ENCODE results near the gene DCAF11. TPM values are rescaled to one million over a fixed set of nuclear protein-coding genes. Genes with fewer than 3 reads are reported as not detected.

DCAF11 gene
- total RNA-seq, 2 experiments from 2014 or later: 106 to 116 TPM

DNA sequence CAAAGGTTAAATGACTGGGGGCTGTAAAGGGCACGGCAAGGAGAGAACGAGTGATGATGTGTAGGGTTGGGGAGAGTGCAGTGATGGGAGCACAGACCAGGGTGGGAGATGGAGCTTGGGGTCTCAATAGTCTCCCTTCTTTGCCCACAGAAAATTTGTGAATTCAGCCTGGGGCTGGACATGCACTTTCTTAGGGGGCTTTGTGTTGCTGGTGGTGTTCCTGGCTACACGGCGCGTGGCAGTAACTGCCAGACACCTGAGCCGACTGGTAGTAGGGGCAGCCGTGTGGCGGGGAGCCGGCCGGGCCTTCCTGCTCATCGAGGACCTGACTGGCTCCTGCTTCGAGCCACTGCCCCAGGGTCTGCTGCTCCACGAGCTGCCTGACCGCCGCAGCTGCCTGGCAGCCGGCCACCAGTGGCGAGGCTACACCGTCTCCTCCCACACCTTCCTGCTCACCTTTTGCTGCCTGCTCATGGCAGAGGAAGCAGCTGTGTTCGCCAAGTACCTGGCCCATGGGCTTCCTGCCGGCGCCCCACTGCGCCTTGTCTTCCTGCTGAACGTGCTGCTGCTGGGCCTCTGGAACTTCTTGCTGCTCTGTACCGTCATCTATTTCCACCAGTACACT, 17.6 kb downstream of the DCAF11 start:
- POLR2A ChIA-PET: no interaction called here
- H3K9me3 Mint-ChIP-seq: no peaks in the 10 kb centered on the region

GRCh38 chr14:24132976-24133375, 18.4 kb downstream of the DCAF11 start:
- peak overlapping the region; percentile 85 for H3K27ac Mint-ChIP-seq
- CTCF ChIA-PET: interaction anchor here (0.7 to 2.4 kb wide), 3 partner anchors 8 to 25 kb away, joined by 3 to 7 read pairs (median 3); partner anchors contain the start of genes DCAF11, EMC9 and NRL
- peaks cover 39% of the 10 kb centered on the region for H3K4me1 Mint-ChIP-seq
- POLR2A ChIA-PET: interaction anchor here (0.7 kb wide), 1 partner anchor 577 kb away, joined by 8 read pairs; the partner anchor contains the start of gene THTPA
- no peak overlapping the region for H3K4me3 Mint-ChIP-seq
- no peak for DNase-seq
- H3K27me3 Mint-ChIP-seq: no peaks in the 10 kb centered on the region
- no peaks in the 10 kb centered on the region for H3K9me3 Mint-ChIP-seq
- peaks cover 13% of the 10 kb centered on the region for H3K36me3 Mint-ChIP-seq (ENCODE audit: low read depth)

More for the DNA sequence above, 17.6 kb downstream of the DCAF11 start:
- CTCF ChIA-PET: interaction anchor here (0.8 to 2.4 kb wide), 6 partner anchors 9 to 42 kb away, joined by 3 to 7 read pairs (median 4); partner anchors contain the start of genes DCAF11, EMC9, IRF9 and NRL
- no peak overlapping the region for H3K4me3 Mint-ChIP-seq
- H3K36me3 Mint-ChIP-seq (ENCODE audit: low read depth): peaks cover 8% of the 10 kb centered on the region
- peak overlapping the region; percentile 85 for H3K27ac Mint-ChIP-seq
- H3K4me1 Mint-ChIP-seq: peaks cover 34% of the 10 kb centered on the region
- no peaks in the 10 kb centered on the region for H3K27me3 Mint-ChIP-seq
- DNase-seq: no peak

GRCh38 chr14:24133735-24134134, 19.2 kb downstream of the DCAF11 start:
- Mint-ChIP-seq H3K36me3 (ENCODE audit: low read depth) (peaks cover 21% of the 10 kb centered on the region), H3K9me3 (no peaks in the 10 kb centered on the region), H3K27ac (no peak overlapping the region), H3K4me1 (peaks cover 46% of the 10 kb centered on the region), H3K4me3 (no peak overlapping the region), H3K27me3 (no peaks in the 10 kb centered on the region)
- CTCF ChIA-PET: interaction anchor here (0.6 to 2.4 kb wide), 7 partner anchors 15 to 772 kb away, joined by 3 to 7 read pairs (median 3); partner anchors contain the start of genes DCAF11, IPO4 and NRL
- POLR2A ChIA-PET: interaction anchor here (0.7 kb wide), 1 partner anchor 578 kb away, joined by 8 read pairs; the partner anchor contains the start of gene THTPA
- no peak for DNase-seq

GRCh38 chr14:24135584-24135833, 20.9 kb downstream of the DCAF11 start:
- H3K36me3 Mint-ChIP-seq (ENCODE audit: low read depth): peaks cover 37% of the 10 kb centered on the region
- ChIA-PET POLR2A (interaction anchor here (0.8 to 1.2 kb wide), 4 partner anchors 11 to 43 kb away, joined by 3 to 7 read pairs (median 4); partner anchors contain the start of genes DCAF11, NRL, PSME2 and RNF31), CTCF (interaction anchor here (0.7 to 7.6 kb wide), 10 partner anchors 10 to 296 kb away, joined by 3 to 62 read pairs (median 3); partner anchors contain the start of genes DCAF11, IRF9, NRL and PSME2)
- H3K27me3 Mint-ChIP-seq: no peaks in the 10 kb centered on the region
- H3K27ac Mint-ChIP-seq: peak overlapping the region; percentile 91
- no peaks in the 10 kb centered on the region for H3K9me3 Mint-ChIP-seq
- H3K4me1 Mint-ChIP-seq: peaks cover 58% of the 10 kb centered on the region
- H3K4me3 Mint-ChIP-seq: peak overlapping the region; percentile 84
- DNase-seq: no peak

DNA sequence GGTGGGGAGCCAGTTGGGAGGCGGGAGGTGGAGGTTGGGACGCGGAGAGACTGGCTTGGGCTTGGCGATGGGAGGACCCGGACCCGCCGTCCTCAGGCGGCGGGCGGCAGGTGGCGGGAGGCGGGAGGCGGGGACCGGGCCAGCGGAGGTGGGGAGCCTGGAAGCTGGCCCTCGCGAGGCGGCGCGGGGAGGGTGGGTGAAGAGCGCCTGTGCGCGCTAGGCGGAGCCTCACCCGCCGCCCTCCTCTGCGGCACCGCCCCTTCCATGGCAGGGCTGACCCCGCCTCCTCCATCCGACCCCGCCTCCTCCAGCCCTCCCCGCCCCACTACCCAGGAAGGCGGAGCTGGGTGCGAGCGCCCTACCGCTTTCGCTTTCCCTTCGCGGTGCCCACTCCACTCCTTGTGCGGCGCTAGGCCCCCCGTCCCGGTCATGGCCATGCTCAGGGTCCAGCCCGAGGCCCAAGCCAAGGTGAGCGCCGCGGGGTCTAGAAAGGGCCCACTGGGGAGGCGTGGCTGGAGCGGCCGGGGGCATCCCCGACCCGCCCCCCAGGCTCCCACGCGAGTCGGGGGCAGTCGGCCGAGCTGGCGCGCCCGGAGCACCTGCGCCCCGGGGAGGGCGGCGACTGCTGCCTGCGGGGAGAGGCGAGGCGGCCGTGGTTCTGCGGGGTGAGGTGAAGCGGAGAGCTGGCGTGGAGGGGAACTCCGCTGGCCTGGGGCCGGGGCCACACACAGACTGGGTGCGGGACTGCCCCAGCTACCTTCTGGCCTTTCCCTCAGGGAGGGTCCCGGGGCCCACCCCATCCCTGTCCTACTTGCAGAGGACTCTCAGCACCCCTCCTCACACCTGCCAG, 21.5 kb downstream of the DCAF11 start, which contains the start of gene PSME1:
Gene PSME1, plus strand, starts transcription at position 361 of the 850 bp plus-strand sequence. Its CDS starts 69 bp downstream, at position 430.
- H3K9me3 Mint-ChIP-seq: no peaks in the 10 kb centered on the region
- peaks cover 40% of the 10 kb centered on the region for H3K36me3 Mint-ChIP-seq (ENCODE audit: low read depth)
- H3K27me3 Mint-ChIP-seq: no peaks in the 10 kb centered on the region
- peak within 1 kb of the TSS; percentile 94 for H3K4me3 Mint-ChIP-seq
- H3K4me1 Mint-ChIP-seq: peaks cover 56% of the 10 kb centered on the region
- peak; percentile 93 for DNase-seq
- peak within 1 kb of the TSS; percentile 93 for H3K27ac Mint-ChIP-seq
- ChIA-PET CTCF (interaction anchor here (0.7 to 7.6 kb wide), 12 partner anchors 10 to 296 kb away, joined by 3 to 62 read pairs (median 3); partner anchors contain the start of genes DCAF11, IRF9, NRL and PSME2), POLR2A (interaction anchor here (0.8 to 1.7 kb wide), 5 partner anchors 11 to 44 kb away, joined by 3 to 7 read pairs (median 5); partner anchors contain the start of genes DCAF11, IRF9, NRL and PSME2)

DNA sequence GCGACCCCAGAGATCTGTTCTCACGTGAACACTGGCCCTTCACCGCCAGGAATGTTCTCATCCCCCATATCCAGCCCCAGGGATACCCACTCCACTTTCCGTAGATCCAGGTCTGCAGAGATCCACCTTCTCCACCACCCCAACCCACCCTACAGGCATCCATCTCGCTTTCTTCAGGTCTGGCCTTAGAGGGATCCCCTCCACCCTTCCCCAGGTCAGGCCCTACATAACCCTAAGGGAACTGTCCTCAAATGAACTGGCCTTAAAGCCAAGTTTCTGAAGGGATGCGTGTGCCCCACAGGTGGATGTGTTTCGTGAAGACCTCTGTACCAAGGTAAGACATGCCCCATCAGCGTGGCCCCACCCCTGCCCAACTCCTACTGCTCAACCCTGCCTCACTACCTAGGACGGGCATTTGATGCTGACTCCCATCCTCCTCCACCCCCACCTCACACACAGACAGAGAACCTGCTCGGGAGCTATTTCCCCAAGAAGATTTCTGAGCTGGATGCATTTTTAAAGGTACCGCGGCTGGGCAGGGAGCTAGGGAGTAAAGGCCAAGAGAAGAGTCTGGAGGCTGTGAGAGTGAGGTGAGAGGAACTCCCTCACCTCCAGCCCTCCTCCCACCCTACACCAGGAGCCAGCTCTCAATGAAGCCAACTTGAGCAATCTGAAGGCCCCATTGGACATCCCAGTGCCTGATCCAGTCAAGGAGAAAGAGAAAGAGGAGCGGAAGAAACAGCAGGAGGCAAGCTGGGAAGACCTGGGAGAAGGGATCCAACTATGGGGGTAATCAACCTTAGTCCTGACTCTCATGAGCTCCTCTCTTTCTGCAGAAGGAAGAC, 22.3 kb downstream of the DCAF11 start:
- Mint-ChIP-seq H3K9me3 (no peaks in the 10 kb centered on the region), H3K27me3 (no peaks in the 10 kb centered on the region), H3K4me3 (peak overlapping the region; percentile 94), H3K36me3 (ENCODE audit: low read depth) (peaks cover 43% of the 10 kb centered on the region), H3K27ac (peak overlapping the region; percentile 93), H3K4me1 (peaks cover 53% of the 10 kb centered on the region)
- CTCF ChIA-PET: interaction anchor here (0.5 to 7.6 kb wide), 13 partner anchors 10 to 196 kb away, joined by 3 to 62 read pairs (median 5); partner anchors contain the start of genes DCAF11, IRF9, NRL and PSME2
- POLR2A ChIA-PET: interaction anchor here (0.7 to 1.8 kb wide), 5 partner anchors 10 to 45 kb away, joined by 3 to 8 read pairs (median 6); partner anchors contain the start of genes DCAF11, IRF9, NRL and PSME2
- no peak for DNase-seq

DNA sequence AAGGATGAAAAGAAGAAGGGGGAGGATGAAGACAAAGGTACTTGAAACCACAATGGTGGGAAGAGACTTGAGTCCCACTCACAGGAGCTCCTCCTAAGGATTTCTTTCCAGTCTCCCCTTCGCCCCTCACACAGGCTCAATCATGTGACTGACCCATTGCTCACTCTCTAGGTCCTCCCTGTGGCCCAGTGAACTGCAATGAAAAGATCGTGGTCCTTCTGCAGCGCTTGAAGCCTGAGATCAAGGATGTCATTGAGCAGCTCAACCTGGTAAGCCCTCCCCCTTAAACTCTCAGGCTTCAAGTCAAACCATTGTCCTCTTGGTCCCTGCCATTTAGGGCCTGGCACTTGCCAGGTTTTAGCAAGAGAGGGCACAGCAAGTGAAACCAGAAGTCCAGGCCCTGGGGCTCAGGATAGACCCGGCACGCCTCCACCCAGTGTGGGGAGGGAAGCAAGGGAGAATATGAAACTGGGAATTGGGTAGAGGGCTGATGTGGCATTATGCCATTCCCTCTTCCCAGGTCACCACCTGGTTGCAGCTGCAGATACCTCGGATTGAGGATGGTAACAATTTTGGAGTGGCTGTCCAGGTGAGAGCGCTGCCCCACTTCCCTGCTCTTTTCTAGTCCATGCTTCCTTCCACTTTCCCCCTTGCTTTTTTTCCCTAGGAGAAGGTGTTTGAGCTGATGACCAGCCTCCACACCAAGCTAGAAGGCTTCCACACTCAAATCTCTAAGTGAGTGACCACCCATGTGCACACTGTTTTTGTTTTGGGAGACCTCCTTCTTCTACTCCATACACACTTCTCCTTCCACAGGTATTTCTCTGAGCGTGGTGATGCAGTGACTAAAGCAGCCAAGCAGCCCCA, 23.2 kb downstream of the DCAF11 start:
- CTCF ChIA-PET: interaction anchor here (0.5 to 7.6 kb wide), 14 partner anchors 10 to 193 kb away, joined by 3 to 62 read pairs (median 4); partner anchors contain the start of genes DCAF11, IRF9, NRL and PSME2
- POLR2A ChIA-PET: interaction anchor here (1.7 to 1.8 kb wide), 2 partner anchors 9 to 23 kb away, joined by 6 to 8 read pairs; partner anchors contain the start of genes IRF9, PSME2 and RNF31
- no peak for DNase-seq
- Mint-ChIP-seq H3K4me1 (peaks cover 50% of the 10 kb centered on the region), H3K9me3 (no peaks in the 10 kb centered on the region), H3K27me3 (no peaks in the 10 kb centered on the region), H3K27ac (peak overlapping the region; percentile 93), H3K36me3 (ENCODE audit: low read depth) (peaks cover 47% of the 10 kb centered on the region), H3K4me3 (peak overlapping the region; percentile 94)

- Mint-ChIP-seq H3K4me3 (peak overlapping the region; percentile 98), H3K27me3 (no peaks in the 10 kb centered on the region), H3K9me3 (no peaks in the 10 kb centered on the region), H3K4me1 (peaks cover 54% of the 10 kb centered on the region), H3K27ac (peak overlapping the region; percentile 43), H3K36me3 (ENCODE audit: low read depth) (peaks cover 56% of the 10 kb centered on the region)
- POLR2A ChIA-PET: interaction anchor here (1.8 kb wide), 1 partner anchor 8 kb away, joined by 8 read pairs; the partner anchor contains the start of genes PSME2 and RNF31
- CTCF ChIA-PET: interaction anchor here (0.7 to 7.6 kb wide), 7 partner anchors 9 to 77 kb away, joined by 3 to 62 read pairs (median 4); partner anchors contain the start of genes DCAF11, IRF9, MDP1 and NRL
- no peak for DNase-seq
These were observed 24.1 kb downstream of the DCAF11 start for GRCh38 chr14:24138396-24139271.

DNA sequence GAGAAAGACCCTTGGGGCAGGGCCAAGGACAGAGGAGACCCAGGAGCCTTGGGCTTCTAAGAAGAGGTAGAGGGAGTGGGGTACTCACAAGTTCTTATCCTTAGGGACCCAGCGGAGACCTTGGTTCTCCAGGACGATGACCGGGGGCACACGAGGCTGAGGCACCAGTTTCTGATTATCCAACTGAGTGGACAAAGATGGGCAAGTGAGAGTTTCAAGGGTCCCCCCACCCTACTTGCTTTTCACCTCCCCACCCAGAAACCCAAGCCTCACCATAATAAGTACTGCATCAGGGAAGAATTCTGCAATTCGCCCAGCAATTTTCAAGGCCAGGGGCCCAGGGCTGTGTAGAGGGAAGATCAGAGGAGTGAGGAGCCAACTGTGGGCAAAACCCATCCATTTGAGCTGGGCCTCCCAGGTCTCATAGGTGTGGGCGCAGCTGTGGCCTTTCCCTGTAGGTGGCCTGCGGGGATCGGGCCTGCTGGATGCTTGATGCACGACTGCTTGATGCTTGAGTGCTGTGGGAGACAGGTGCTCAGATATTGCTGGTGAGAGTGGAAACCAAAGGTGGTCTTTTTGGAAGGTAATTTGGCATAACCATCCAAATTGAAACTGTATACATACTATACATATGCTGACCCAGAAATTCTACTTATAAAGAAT, 24.8 kb downstream of the DCAF11 start:
- Mint-ChIP-seq H3K9me3 (no peaks in the 10 kb centered on the region), H3K36me3 (ENCODE audit: low read depth) (peaks cover 63% of the 10 kb centered on the region), H3K4me3 (peak overlapping the region; percentile 98), H3K27me3 (no peaks in the 10 kb centered on the region), H3K4me1 (peaks cover 62% of the 10 kb centered on the region), H3K27ac (peak overlapping the region; percentile 78)
- ChIA-PET CTCF (interaction anchor here (0.6 to 7.6 kb wide), 4 partner anchors 22 to 103 kb away, joined by 3 to 62 read pairs (median 4); partner anchors contain the start of genes DCAF11, IRF9, MDP1 and NRL), POLR2A (no interaction called here)
- peak; percentile 35 for DNase-seq
